Esophagus muscularis mucosa (tissue), 3 donors: ENCODE measurements around the gene CNNM2.
A peak's percentile ranks its signal among the peaks of the same experiment; 100 is the strongest.

Experiments
- POLR2AphosphoS5 ChIP-seq, 2 donors: sonication (generic); formaldehyde crosslinking; IDR thresholded peaks; one replicate each; pipeline ENCODE4 v1.6.1; 2017; ENCODE audit warnings: antibody characterized with exemption in 2 of 2
- TF ChIP-seq, protein P1 (sequence below), 3 experiments: fragments of 200-600 bp in 2 of 3; fragments of 450-650 bp in 1 of 3; sonication (generic) in 2 of 3; IDR thresholded peaks; one replicate each; pipeline ENCODE4 v1.5.1; 2017 to 2019; ENCODE audit warnings: antibody characterized with exemption in 3 of 3, mild to moderate bottlenecking in 2 of 3, moderate library complexity in 1 of 3

DNA sequence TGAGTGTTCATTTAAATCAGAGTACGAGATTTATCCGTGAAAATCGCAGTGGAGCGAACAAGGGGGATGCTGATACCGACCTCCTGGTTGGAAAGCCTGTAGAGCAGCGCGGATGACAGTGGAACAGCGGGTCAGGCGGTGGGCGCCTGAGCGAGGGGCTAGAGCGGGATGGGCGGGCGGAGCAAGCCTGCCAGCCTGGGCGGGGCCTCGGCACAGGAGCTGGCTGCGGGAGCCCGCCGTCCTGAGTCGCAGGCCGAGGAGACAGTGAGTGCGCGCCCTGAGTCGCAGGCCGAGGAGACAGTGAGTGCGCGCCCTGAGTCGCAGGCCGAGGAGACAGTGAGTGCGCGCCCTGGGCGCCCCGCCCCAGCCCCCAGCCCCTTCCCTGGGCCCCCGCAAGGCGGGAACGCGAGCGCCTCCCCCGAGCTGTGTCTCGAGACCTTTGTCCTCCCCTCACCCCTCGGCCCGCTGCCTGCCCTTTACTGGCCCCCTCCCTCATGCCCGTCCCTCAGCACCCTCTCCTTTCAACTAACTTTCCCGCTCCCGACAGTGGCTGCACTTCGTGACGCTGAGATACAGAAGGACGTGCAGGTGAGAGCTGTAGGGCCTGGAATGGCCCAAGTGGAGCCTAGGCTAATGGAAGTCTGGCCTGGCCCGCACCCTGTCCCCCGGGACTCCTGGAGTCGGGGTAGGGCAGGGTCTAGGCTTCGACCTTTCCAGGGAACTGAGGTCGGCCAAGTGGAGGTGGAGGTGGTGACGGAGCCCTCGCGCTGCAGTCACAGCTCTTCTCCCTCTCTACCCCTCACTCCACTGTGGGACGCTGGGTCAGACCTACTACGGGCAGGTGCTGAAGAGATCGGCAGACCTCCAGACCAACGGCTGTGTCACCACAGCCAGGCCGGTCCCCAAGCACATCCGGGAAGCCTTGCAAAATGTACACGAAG, 48.6 kb upstream of the CNNM2 start, which contains the start of gene AS3MT:
- TF ChIP-seq, protein P1, sequence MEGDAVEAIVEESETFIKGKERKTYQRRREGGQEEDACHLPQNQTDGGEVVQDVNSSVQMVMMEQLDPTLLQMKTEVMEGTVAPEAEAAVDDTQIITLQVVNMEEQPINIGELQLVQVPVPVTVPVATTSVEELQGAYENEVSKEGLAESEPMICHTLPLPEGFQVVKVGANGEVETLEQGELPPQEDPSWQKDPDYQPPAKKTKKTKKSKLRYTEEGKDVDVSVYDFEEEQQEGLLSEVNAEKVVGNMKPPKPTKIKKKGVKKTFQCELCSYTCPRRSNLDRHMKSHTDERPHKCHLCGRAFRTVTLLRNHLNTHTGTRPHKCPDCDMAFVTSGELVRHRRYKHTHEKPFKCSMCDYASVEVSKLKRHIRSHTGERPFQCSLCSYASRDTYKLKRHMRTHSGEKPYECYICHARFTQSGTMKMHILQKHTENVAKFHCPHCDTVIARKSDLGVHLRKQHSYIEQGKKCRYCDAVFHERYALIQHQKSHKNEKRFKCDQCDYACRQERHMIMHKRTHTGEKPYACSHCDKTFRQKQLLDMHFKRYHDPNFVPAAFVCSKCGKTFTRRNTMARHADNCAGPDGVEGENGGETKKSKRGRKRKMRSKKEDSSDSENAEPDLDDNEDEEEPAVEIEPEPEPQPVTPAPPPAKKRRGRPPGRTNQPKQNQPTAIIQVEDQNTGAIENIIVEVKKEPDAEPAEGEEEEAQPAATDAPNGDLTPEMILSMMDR (IDR thresholded peaks at IDR 0.05), result no peak
- peak; percentile 18 to 22 for TF ChIP-seq POLR2AphosphoS5 (IDR thresholded peaks at IDR 0.05)
